H9 (cell line): ENCODE data around the gene KDM2A. TPM values are rescaled to one million over a fixed set of nuclear protein-coding genes. Genes with fewer than 3 reads are reported as not detected.

Experiments used
- DNase-seq: peaks from one replicate; pipeline ENCODE4 v3.0.0-alpha.2; 2017
- H2AFZ ChIP-seq: one replicate; pipeline ENCODE4 v1.6.1; 2013; ENCODE audit warnings: mild to moderate bottlenecking, low read length, control low read depth, moderate library complexity
- H2AK5ac ChIP-seq: 2 replicates; pipeline ENCODE4 v1.6.1; 2013; ENCODE audit warnings: low read length, control low read depth, mixed read lengths; ENCODE audit not compliant: insufficient read length
- H2BK120ac ChIP-seq: one replicate; pipeline ENCODE4 v1.6.1; 2013; ENCODE audit warnings: low read depth, mild to moderate bottlenecking, low read length, control low read depth, inconsistent platforms; ENCODE audit not compliant: poor library complexity, severe bottlenecking
- H2BK12ac ChIP-seq: 2 replicates; pipeline ENCODE4 v1.6.1; 2013; ENCODE audit warnings: low read length, control low read depth, mixed read lengths, low read depth; ENCODE audit not compliant: insufficient read length
- H2BK15ac ChIP-seq: 2 replicates; pipeline ENCODE4 v1.6.1; 2013; ENCODE audit warnings: low read depth, low read length, control low read depth
- H2BK20ac ChIP-seq: one replicate; pipeline ENCODE4 v1.6.1; 2013; ENCODE audit warnings: low read depth, mild to moderate bottlenecking, low read length, control low read depth, inconsistent platforms; ENCODE audit not compliant: poor library complexity, severe bottlenecking
- H2BK5ac ChIP-seq: 2 replicates; pipeline ENCODE4 v1.6.1; 2013; ENCODE audit warnings: low read length, control low read depth, mixed read lengths; ENCODE audit not compliant: insufficient read length
- H3K14ac ChIP-seq: 2 replicates; pipeline ENCODE4 v1.6.1; 2013; ENCODE audit warnings: low read length, control low read depth; ENCODE audit not compliant: insufficient read depth
- H3K18ac ChIP-seq: 2 replicates; pipeline ENCODE4 v1.6.1; 2013; ENCODE audit warnings: low read depth, mild to moderate bottlenecking, mixed read lengths, low read length, control low read depth; ENCODE audit not compliant: insufficient read length
- H3K23ac ChIP-seq: 2 replicates; pipeline ENCODE4 v1.6.1; 2013; ENCODE audit warnings: low read length, control low read depth, mixed read lengths, low read depth; ENCODE audit not compliant: insufficient read length
- H3K23me2 ChIP-seq: 2 replicates; pipeline ENCODE4 v1.6.1; 2013; ENCODE audit warnings: low read depth, mild to moderate bottlenecking, mixed read lengths, low read length, control low read depth; ENCODE audit not compliant: insufficient read length, poor library complexity, severe bottlenecking
- H3K27ac ChIP-seq: 2 replicates; pipeline ENCODE4 v1.5.1; 2013; ENCODE audit warnings: low read length, control low read depth, mixed read lengths, low read depth; ENCODE audit not compliant: insufficient read length
- H3K27me3 ChIP-seq: 2 replicates; pipeline ENCODE4 v1.6.1; 2013; ENCODE audit warnings: low read length, control low read depth, inconsistent platforms; ENCODE audit not compliant: insufficient read depth
- H3K4ac ChIP-seq: 2 replicates; pipeline ENCODE4 v1.6.1; 2013; ENCODE audit warnings: low read depth, mild to moderate bottlenecking, control low read depth, inconsistent platforms, low read length, moderate library complexity
- H3K4me1 ChIP-seq: 2 replicates; pipeline ENCODE4 v1.6.1; 2013; ENCODE audit warnings: low read length, control low read depth, inconsistent platforms; ENCODE audit not compliant: insufficient read depth
- H3K4me2 ChIP-seq: 2 replicates; pipeline ENCODE4 v1.6.1; 2013; ENCODE audit warnings: low read length, control low read depth, mixed read lengths; ENCODE audit not compliant: insufficient read length, insufficient read depth
- H3K56ac ChIP-seq: 2 replicates; pipeline ENCODE4 v1.6.1; 2013; ENCODE audit warnings: low read depth, mild to moderate bottlenecking, mixed read lengths, low read length, control low read depth; ENCODE audit not compliant: insufficient read length
- H3K79me1 ChIP-seq: 2 replicates; pipeline ENCODE4 v1.6.1; 2013; ENCODE audit warnings: low read depth, mild to moderate bottlenecking, moderate library complexity, low read length, control low read depth, inconsistent platforms; ENCODE audit not compliant: insufficient read depth, poor library complexity, severe bottlenecking
- H3K79me2 ChIP-seq: 2 replicates; pipeline ENCODE4 v1.6.1; 2013; ENCODE audit warnings: low read length, control low read depth, inconsistent platforms; ENCODE audit not compliant: insufficient read depth
- H3K9ac ChIP-seq: 2 replicates; pipeline ENCODE4 v1.6.1; 2013; ENCODE audit warnings: low read length, control low read depth, mixed read lengths; ENCODE audit not compliant: insufficient read length; ENCODE audit errors: extremely low read depth
- H3K9me3 ChIP-seq: one replicate; pipeline ENCODE4 v1.6.1; 2013; ENCODE audit warnings: low read depth, low read length, inconsistent platforms; ENCODE audit not compliant: control insufficient read depth
- H3T11ph ChIP-seq: one replicate; pipeline ENCODE4 v1.6.1; 2013; ENCODE audit warnings: mild to moderate bottlenecking, low read length, control low read depth, inconsistent platforms
- H4K20me1 ChIP-seq: one replicate; pipeline ENCODE4 v1.6.1; 2013; ENCODE audit not compliant: control insufficient read depth, insufficient read length, insufficient read depth
- H4K5ac ChIP-seq: 2 replicates; pipeline ENCODE4 v1.6.1; 2013; ENCODE audit warnings: low read depth, mild to moderate bottlenecking, mixed read lengths, low read length, control low read depth; ENCODE audit not compliant: insufficient read length
- H4K8ac ChIP-seq: replicated peaks from 2 replicates; pipeline ENCODE4 v1.6.1; 2013; ENCODE audit warnings: low read length, control low read depth, mixed read lengths, low read depth; ENCODE audit not compliant: insufficient read length
- H4K91ac ChIP-seq: 2 replicates; pipeline ENCODE4 v1.6.1; 2013; ENCODE audit warnings: low read depth, mild to moderate bottlenecking, moderate library complexity, mixed read lengths, low read length, control low read depth; ENCODE audit not compliant: insufficient read length
- H3K27ac Mint-ChIP-seq, 3 experiments: 2 replicates in 2 of 3; 3 replicates in 1 of 3; pipeline ENCODE4 v1.8.0; 2020 to 2021; ENCODE audit warnings: mixed read lengths in 3 of 3, mild to moderate bottlenecking in 1 of 3, moderate library complexity in 1 of 3
- H3K27me3 Mint-ChIP-seq: 2 replicates; pipeline ENCODE4 v1.8.0; 2021; ENCODE audit warnings: low read depth, mild to moderate bottlenecking, moderate library complexity, mixed read lengths
- H3K36me3 Mint-ChIP-seq, 3 experiments: 2 replicates in 2 of 3; 3 replicates in 1 of 3; pipeline ENCODE4 v1.8.0; 2020 to 2021; ENCODE audit warnings: low read depth in 3 of 3, mixed read lengths in 3 of 3; ENCODE audit not compliant: insufficient read depth in 1 of 3
- H3K4me1 Mint-ChIP-seq, 2 experiments: 2 replicates each; pipeline ENCODE4 v1.8.0; 2020; ENCODE audit warnings: mixed read lengths in 2 of 2
- H3K4me3 Mint-ChIP-seq, 2 experiments: 2 replicates in 1 of 2; 3 replicates in 1 of 2; pipeline ENCODE4 v1.8.0; 2020 to 2021; ENCODE audit warnings: mild to moderate bottlenecking in 2 of 2, mixed read lengths in 2 of 2, moderate library complexity in 1 of 2
- H3K9me3 Mint-ChIP-seq, 2 experiments: 2 replicates in 1 of 2; 3 replicates in 1 of 2; pipeline ENCODE4 v1.8.0; 2020; ENCODE audit warnings: mild to moderate bottlenecking in 2 of 2, mixed read lengths in 2 of 2, moderate library complexity in 1 of 2
- WGBS: extraction: QIAGEN DNeasy Blood & Tissue Kit; methylation state at CpG from one replicate; pipeline ENCODE4 v1.1.7; 2013; ENCODE audit warnings: missing lambda C conversion rate, low lambda C conversion rate, mixed read lengths; ENCODE audit not compliant: insufficient read length; ENCODE audit errors: extremely low coverage; 5-methylcytosine and 5-hydroxymethylcytosine counted together
- total RNA-seq: library from RNA; stranded (reverse); gene quantifications from 2 replicates; pipeline ENCODE4 v1.2.1, GENCODE V29; 2021
- TF ChIP-seq, protein P1 (sequence below): fragments of 200-600 bp; sonication (generic); conservative IDR thresholded peaks from 3 replicates; pipeline ENCODE4 v1.8.0; 2021; ENCODE audit warnings: antibody characterized with exemption, mild to moderate bottlenecking

The KDM2A gene
- total RNA-seq, 1 experiment from 2014 or later, result 85.9 TPM

DNA sequence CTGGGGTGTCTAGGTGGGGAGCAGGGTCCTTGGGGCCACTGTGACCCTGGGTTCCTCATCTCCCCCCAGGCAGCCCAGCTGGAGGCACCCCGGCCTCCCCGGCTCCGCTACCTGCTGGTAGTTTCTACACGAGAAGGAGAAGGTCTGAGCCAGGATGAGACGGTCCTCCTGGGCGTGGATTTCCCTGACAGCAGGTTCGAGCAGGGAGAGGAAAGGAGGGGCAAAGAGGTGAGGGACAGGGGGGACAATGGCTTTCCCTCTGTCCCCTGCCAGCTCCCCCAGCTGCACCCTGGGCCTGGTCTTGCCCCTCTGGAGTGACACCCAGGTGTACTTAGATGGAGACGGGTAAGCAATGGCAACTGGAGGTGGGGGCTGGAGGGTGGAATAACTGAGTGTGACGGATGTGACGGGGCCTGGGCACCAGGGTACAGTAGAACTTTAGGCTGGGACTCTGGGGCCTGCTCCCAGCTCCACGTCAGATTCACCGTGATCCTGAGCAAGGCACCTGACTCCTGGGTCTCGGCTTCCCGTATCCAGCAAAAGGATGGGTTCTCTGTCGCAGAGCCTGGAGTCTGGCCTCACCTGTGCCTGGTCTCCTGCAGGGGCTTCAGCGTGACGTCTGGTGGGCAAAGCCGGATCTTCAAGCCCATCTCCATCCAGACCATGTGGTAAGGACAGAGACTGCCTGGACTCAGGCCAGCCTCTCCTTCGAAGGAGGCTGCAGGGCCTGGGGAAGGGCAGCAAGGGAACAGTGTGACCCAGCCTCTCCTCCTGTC, 187.9 kb downstream of the KDM2A start:
- H3K18ac ChIP-seq, result no peak overlapping the region
- peaks cover 16% of the 10 kb centered on the region for H3K23me2 ChIP-seq
- TF ChIP-seq, protein P1, sequence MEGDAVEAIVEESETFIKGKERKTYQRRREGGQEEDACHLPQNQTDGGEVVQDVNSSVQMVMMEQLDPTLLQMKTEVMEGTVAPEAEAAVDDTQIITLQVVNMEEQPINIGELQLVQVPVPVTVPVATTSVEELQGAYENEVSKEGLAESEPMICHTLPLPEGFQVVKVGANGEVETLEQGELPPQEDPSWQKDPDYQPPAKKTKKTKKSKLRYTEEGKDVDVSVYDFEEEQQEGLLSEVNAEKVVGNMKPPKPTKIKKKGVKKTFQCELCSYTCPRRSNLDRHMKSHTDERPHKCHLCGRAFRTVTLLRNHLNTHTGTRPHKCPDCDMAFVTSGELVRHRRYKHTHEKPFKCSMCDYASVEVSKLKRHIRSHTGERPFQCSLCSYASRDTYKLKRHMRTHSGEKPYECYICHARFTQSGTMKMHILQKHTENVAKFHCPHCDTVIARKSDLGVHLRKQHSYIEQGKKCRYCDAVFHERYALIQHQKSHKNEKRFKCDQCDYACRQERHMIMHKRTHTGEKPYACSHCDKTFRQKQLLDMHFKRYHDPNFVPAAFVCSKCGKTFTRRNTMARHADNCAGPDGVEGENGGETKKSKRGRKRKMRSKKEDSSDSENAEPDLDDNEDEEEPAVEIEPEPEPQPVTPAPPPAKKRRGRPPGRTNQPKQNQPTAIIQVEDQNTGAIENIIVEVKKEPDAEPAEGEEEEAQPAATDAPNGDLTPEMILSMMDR, result no peak
- no peaks in the 10 kb centered on the region for H3K79me2 ChIP-seq
- no peak overlapping the region for H4K8ac ChIP-seq
- no peak overlapping the region for H2BK12ac ChIP-seq
- no peak overlapping the region for H4K5ac ChIP-seq
- no peak overlapping the region for H3K9ac ChIP-seq
- no peaks in the 10 kb centered on the region for H3K27me3 ChIP-seq
- no peak overlapping the region for H3K23ac ChIP-seq
- no peak overlapping the region for H3K4me3 Mint-ChIP-seq
- no peak overlapping the region for H2AFZ ChIP-seq
- H4K91ac ChIP-seq, result no peak overlapping the region
- no peak overlapping the region for H3K4me2 ChIP-seq
- H2BK20ac ChIP-seq, result no peak overlapping the region
- no peak overlapping the region for H3K56ac ChIP-seq
- no peak overlapping the region for H3T11ph ChIP-seq
- no peaks in the 10 kb centered on the region for H3K9me3 ChIP-seq
- H2AK5ac ChIP-seq, result no peak overlapping the region
- H3K4ac ChIP-seq, result no peak overlapping the region
- no peak for DNase-seq
- H3K79me1 ChIP-seq, result no peaks in the 10 kb centered on the region
- no peaks in the 10 kb centered on the region for H4K20me1 ChIP-seq
- no peaks in the 10 kb centered on the region for H3K9me3 Mint-ChIP-seq
- H3K4me1 Mint-ChIP-seq, result peaks cover 11 to 15% of the 10 kb centered on the region in 2 experiments
- H3K36me3 Mint-ChIP-seq, result peaks cover 0 to 23% (median 8%) of the 10 kb centered on the region in 3 experiments; a peak in 4 of 7 replicates
- no peaks in the 10 kb centered on the region for H3K4me1 ChIP-seq
- no peak overlapping the region for H3K14ac ChIP-seq
- H2BK15ac ChIP-seq, result no peak overlapping the region
- WGBS, result no CpG with 5 or more reads among the region's 19 CpGs
- no peak overlapping the region for H2BK5ac ChIP-seq
- H2BK120ac ChIP-seq, result no peak overlapping the region
- peaks cover 6% of the 10 kb centered on the region for H3K27me3 Mint-ChIP-seq
- no peak overlapping the region for H3K27ac Mint-ChIP-seq
- no peak overlapping the region for H3K27ac ChIP-seq
